HT1080 (cell line): ENCODE results near the gene RNF152. TPM values are rescaled to one million over a fixed set of nuclear protein-coding genes. Genes with fewer than 3 reads are reported as not detected.
A peak's percentile ranks its signal among the peaks of the same experiment; 100 is the strongest.
"Not testable (repeated sequence)": the region's sequence is repeated elsewhere in the genome, so short reads cannot be mapped to it uniquely, and the experiment has no call there.

Source experiments
- DNase-seq: peaks from one replicate; pipeline ENCODE4 v3.0.0-alpha.2; 2015; ENCODE audit warnings: low read depth
- total RNA-seq: library from RNA; depleted of rRNA; stranded (reverse); fragments of >200 nt; shearing (Covaris generic); gene quantifications from 2 replicates; pipeline ENCODE4 v1.2.3, GENCODE V29; 2014

Gene RNF152
- total RNA-seq, 1 experiment from 2014 or later: 4.0 TPM

GRCh38 chr18:61822879-61823278, 69.9 kb downstream of the RNF152 start:
- DNase-seq: no peak

GRCh38 chr18:61821748-61822147, 71.1 kb downstream of the RNF152 start:
- DNase-seq: no peak

- DNase-seq: no peak
Observed at GRCh38 chr18:61820882-61821281, 71.9 kb downstream of the RNF152 start.

- DNase-seq: no peak
Observed at GRCh38 chr18:61817086-61817485, 75.7 kb downstream of the RNF152 start.

GRCh38 chr18:61815885-61816470, 76.8 kb downstream of the RNF152 start:
- DNase-seq: no peak

- DNase-seq: no peak
Observed at GRCh38 chr18:61808286-61808685, 84.5 kb downstream of the RNF152 start.

GRCh38 chr18:61803393-61803792, 89.4 kb downstream of the RNF152 start:
- no peak for DNase-seq

- no peak for DNase-seq
Observed at GRCh38 chr18:61797696-61798590, 94.9 kb downstream of the RNF152 start.

- DNase-seq: no peak
Observed at GRCh38 chr18:61791031-61791430, 101.8 kb downstream of the RNF152 start.

GRCh38 chr18:61787011-61787670, 105.7 kb downstream of the RNF152 start:
- DNase-seq: not testable (repeated sequence)

GRCh38 chr18:61785588-61785987, 107.2 kb downstream of the RNF152 start:
- DNase-seq: no peak

- no peak for DNase-seq
Observed at GRCh38 chr18:61784834-61785233, 108.0 kb downstream of the RNF152 start.

- DNase-seq: no peak
Observed at GRCh38 chr18:61782545-61782944, 110.3 kb downstream of the RNF152 start.

GRCh38 chr18:61776201-61776600, 116.6 kb downstream of the RNF152 start:
- not testable (repeated sequence) for DNase-seq

GRCh38 chr18:61774846-61775245, 118.0 kb downstream of the RNF152 start:
- no peak for DNase-seq

GRCh38 chr18:61772293-61772848, 120.4 kb downstream of the RNF152 start:
- no peak for DNase-seq

- DNase-seq: no peak
Observed at GRCh38 chr18:61771861-61772260, 120.9 kb downstream of the RNF152 start.

GRCh38 chr18:61770279-61770678, 122.5 kb downstream of the RNF152 start:
- peak; percentile 19 for DNase-seq

GRCh38 chr18:61766266-61766884, 126.4 kb downstream of the RNF152 start:
- DNase-seq: no peak

GRCh38 chr18:61765097-61765496, 127.7 kb downstream of the RNF152 start:
- peak; percentile 39 for DNase-seq

GRCh38 chr18:61764381-61764780, 128.4 kb downstream of the RNF152 start:
- no peak for DNase-seq
